Measurements from ENCODE around the gene PSG7.
"Not testable (repeated sequence)": the region's sequence is repeated elsewhere in the genome, so short reads cannot be mapped to it uniquely, and the experiment has no call there.

DNA sequence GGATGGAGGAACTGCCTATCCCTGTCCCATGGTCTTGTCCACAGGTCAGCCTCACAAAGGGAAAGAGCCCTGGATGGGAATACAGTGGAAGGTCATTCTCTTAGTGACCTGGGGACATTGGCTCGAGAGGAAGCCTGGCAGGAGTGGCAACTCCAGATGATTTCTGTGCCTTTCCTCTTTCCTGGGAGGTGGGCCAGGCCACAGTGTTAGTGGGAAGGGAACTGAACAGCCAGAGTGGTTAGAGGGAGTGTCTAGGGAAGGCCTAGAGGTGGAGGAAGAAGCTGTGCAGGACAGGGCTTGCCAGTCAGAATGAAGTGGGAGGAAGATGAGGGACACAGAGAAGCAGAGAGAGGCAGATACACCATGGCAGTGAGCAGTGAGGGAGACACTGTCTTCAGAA, 61.1 kb downstream of the PSG7 start:
- TF ChIP-seq, protein P1, sequence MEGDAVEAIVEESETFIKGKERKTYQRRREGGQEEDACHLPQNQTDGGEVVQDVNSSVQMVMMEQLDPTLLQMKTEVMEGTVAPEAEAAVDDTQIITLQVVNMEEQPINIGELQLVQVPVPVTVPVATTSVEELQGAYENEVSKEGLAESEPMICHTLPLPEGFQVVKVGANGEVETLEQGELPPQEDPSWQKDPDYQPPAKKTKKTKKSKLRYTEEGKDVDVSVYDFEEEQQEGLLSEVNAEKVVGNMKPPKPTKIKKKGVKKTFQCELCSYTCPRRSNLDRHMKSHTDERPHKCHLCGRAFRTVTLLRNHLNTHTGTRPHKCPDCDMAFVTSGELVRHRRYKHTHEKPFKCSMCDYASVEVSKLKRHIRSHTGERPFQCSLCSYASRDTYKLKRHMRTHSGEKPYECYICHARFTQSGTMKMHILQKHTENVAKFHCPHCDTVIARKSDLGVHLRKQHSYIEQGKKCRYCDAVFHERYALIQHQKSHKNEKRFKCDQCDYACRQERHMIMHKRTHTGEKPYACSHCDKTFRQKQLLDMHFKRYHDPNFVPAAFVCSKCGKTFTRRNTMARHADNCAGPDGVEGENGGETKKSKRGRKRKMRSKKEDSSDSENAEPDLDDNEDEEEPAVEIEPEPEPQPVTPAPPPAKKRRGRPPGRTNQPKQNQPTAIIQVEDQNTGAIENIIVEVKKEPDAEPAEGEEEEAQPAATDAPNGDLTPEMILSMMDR (conservative IDR thresholded peaks at IDR 0.05) = not testable (repeated sequence)
- TF ChIP-seq EZH2 (IDR thresholded peaks at IDR 0.05; ENCODE audit: low read depth) = not testable (repeated sequence)
